Neuronal stem cell (in vitro differentiated cells): Measurements from ENCODE around the gene PSME2.

Source experiments
- DNase-seq: peaks from one replicate; pipeline ENCODE4 v3.0.0-alpha.2; 2013; ENCODE audit warnings: low spot score
- H2AFZ ChIP-seq: one replicate; pipeline ENCODE4 v1.6.1; 2013; ENCODE audit warnings: mild to moderate bottlenecking, low read length, inconsistent platforms
- H2AK5ac ChIP-seq: 2 replicates; pipeline ENCODE4 v1.6.1; 2013; ENCODE audit warnings: low read depth, mild to moderate bottlenecking, inconsistent platforms, low read length, moderate library complexity, mixed read lengths
- H2BK120ac ChIP-seq: 2 replicates; pipeline ENCODE4 v1.6.1; 2013; ENCODE audit warnings: low read depth, mild to moderate bottlenecking, inconsistent platforms, low read length, moderate library complexity, mixed read lengths
- H2BK12ac ChIP-seq: one replicate; pipeline ENCODE4 v1.6.1; 2013; ENCODE audit warnings: low read length, inconsistent platforms
- H2BK15ac ChIP-seq: 2 replicates; pipeline ENCODE4 v1.6.1; 2013; ENCODE audit warnings: mild to moderate bottlenecking, low read length, inconsistent platforms, mixed read lengths
- H2BK5ac ChIP-seq: one replicate; pipeline ENCODE4 v1.6.1; 2013; ENCODE audit warnings: inconsistent platforms, mild to moderate bottlenecking, low read length, moderate library complexity
- H3K14ac ChIP-seq: one replicate; pipeline ENCODE4 v1.6.1; 2013; ENCODE audit warnings: low read length, inconsistent platforms
- H3K18ac ChIP-seq: 2 replicates; pipeline ENCODE4 v1.6.1; 2013; ENCODE audit warnings: low read length, inconsistent platforms
- H3K23ac ChIP-seq: 2 replicates; pipeline ENCODE4 v1.6.1; 2013; ENCODE audit warnings: low read depth, mild to moderate bottlenecking, mixed read lengths, low read length, inconsistent platforms; ENCODE audit not compliant: poor library complexity
- H3K27ac ChIP-seq: replicated peaks from 3 replicates; pipeline ENCODE4 v1.5.1; 2013; ENCODE audit warnings: low read length, inconsistent platforms
- H3K27me3 ChIP-seq, 3 experiments: 2 replicates each; pipeline ENCODE4 v1.6.1; 2013; ENCODE audit warnings: low read length in 3 of 3, mild to moderate bottlenecking in 2 of 3, inconsistent platforms in 1 of 3, low read depth in 1 of 3, mixed read lengths in 1 of 3, moderate library complexity in 1 of 3; ENCODE audit not compliant: control insufficient read depth in 3 of 3, insufficient read depth in 3 of 3
- H3K36me3 ChIP-seq, 2 donors: replicated peaks in 1 of 2; 2 replicates each; pipeline ENCODE4 v1.6.1; 2013; ENCODE audit warnings: low read length in 2 of 2; ENCODE audit not compliant: control insufficient read depth in 2 of 2, insufficient read depth in 2 of 2
- H3K4ac ChIP-seq: 2 replicates; pipeline ENCODE4 v1.6.1; 2013; ENCODE audit warnings: inconsistent platforms, mild to moderate bottlenecking, low read length, moderate library complexity
- H3K4me1 ChIP-seq, 2 donors: 1 replicate in 1 of 2; 2 replicates in 1 of 2; pipeline ENCODE4 v1.6.1; 2013; ENCODE audit warnings: low read length in 2 of 2, low read depth in 1 of 2; ENCODE audit not compliant: control insufficient read depth in 2 of 2, insufficient read depth in 1 of 2
- H3K4me2 ChIP-seq: one replicate; pipeline ENCODE4 v1.6.1; 2013; ENCODE audit warnings: mild to moderate bottlenecking, low read length, inconsistent platforms; ENCODE audit not compliant: insufficient read depth, poor library complexity, severe bottlenecking
- H3K4me3 ChIP-seq, 2 donors: 2 replicates each; pipeline ENCODE4 v1.5.1; 2013; ENCODE audit warnings: low read length in 2 of 2, mild to moderate bottlenecking in 2 of 2, inconsistent platforms in 1 of 2, moderate library complexity in 1 of 2
- H3K79me1 ChIP-seq: one replicate; pipeline ENCODE4 v1.6.1; 2013; ENCODE audit warnings: low read depth, mild to moderate bottlenecking, inconsistent platforms, low read length, moderate library complexity
- H3K9ac ChIP-seq: one replicate; pipeline ENCODE4 v1.6.1; 2013; ENCODE audit warnings: mild to moderate bottlenecking, low read depth, low read length, inconsistent platforms; ENCODE audit not compliant: poor library complexity
- H3K9me3 ChIP-seq, 2 donors: replicated peaks in 1 of 2; 2 replicates each; pipeline versions ENCODE3 to v1.6.1; 2013; ENCODE audit warnings: low read length in 2 of 2, mild to moderate bottlenecking in 2 of 2, inconsistent platforms in 1 of 2, low read depth in 1 of 2, mixed read lengths in 1 of 2, moderate library complexity in 1 of 2; ENCODE audit not compliant: control insufficient read depth in 2 of 2, insufficient read depth in 1 of 2
- H4K8ac ChIP-seq: one replicate; pipeline ENCODE4 v1.6.1; 2013; ENCODE audit warnings: low read depth, mild to moderate bottlenecking, inconsistent platforms, low read length, moderate library complexity
- H4K91ac ChIP-seq: one replicate; pipeline ENCODE4 v1.6.1; 2013; ENCODE audit warnings: low read length, low read depth, mild to moderate bottlenecking, inconsistent platforms; ENCODE audit not compliant: poor library complexity
- WGBS, 2 donors: extraction: QIAGEN DNeasy Blood & Tissue Kit; methylation state at CpG; one replicate each; pipeline ENCODE4 v1.1.7; 2013; ENCODE audit warnings: missing lambda C conversion rate in 2 of 2, mixed read lengths in 1 of 2; ENCODE audit not compliant: insufficient read length in 2 of 2, insufficient replicate concordance in 1 of 2; ENCODE audit errors: extremely low coverage in 2 of 2; 5-methylcytosine and 5-hydroxymethylcytosine counted together

The PSME2 gene

GRCh38 chr14:24179294-24179960, 33.0 kb upstream of the PSME2 start:
- H4K8ac ChIP-seq = no peak overlapping the region
- no peaks in the 10 kb centered on the region for H3K27me3 ChIP-seq
- H2BK120ac ChIP-seq = no peak overlapping the region
- H3K36me3 ChIP-seq = peaks cover 71 to 73% of the 10 kb centered on the region in 2 donors
- H3K9me3 ChIP-seq = no peaks in the 10 kb centered on the region
- no peak overlapping the region for H2AFZ ChIP-seq
- H3K4me1 ChIP-seq = no peaks in the 10 kb centered on the region
- no peak overlapping the region for H2BK15ac ChIP-seq
- H3K4me2 ChIP-seq = no peak overlapping the region
- no peak overlapping the region for H3K9ac ChIP-seq
- DNase-seq = no peak
- H3K27ac ChIP-seq = no peak overlapping the region
- no peak overlapping the region for H3K23ac ChIP-seq
- H2BK5ac ChIP-seq = peak overlapping the region; percentile 66
- no peak overlapping the region for H2BK12ac ChIP-seq
- H4K91ac ChIP-seq = no peak overlapping the region
- H3K79me1 ChIP-seq = peaks cover 5% of the 10 kb centered on the region
- H3K4me3 ChIP-seq = no peak overlapping the region
- no peak overlapping the region for H2AK5ac ChIP-seq
- no peak overlapping the region for H3K14ac ChIP-seq
- H3K18ac ChIP-seq = no peak overlapping the region
- WGBS, 2 donors = no CpG with 5 or more reads among the region's 14 CpGs
- H3K4ac ChIP-seq = no peak overlapping the region

GRCh38 chr14:24178399-24179178, 32.2 kb upstream of the PSME2 start:
- no peak overlapping the region for H4K8ac ChIP-seq
- no peak overlapping the region for H3K14ac ChIP-seq
- no peaks in the 10 kb centered on the region for H3K4me1 ChIP-seq
- peak overlapping the region; percentile 66 for H2BK5ac ChIP-seq
- no peak overlapping the region for H4K91ac ChIP-seq
- no CpG with 5 or more reads among the region's 12 CpGs for WGBS, 2 donors
- peaks cover 5% of the 10 kb centered on the region for H3K79me1 ChIP-seq
- no peak overlapping the region for H2BK12ac ChIP-seq
- no peak overlapping the region for H2BK15ac ChIP-seq
- H3K9me3 ChIP-seq = no peaks in the 10 kb centered on the region
- DNase-seq = no peak
- H2AK5ac ChIP-seq = no peak overlapping the region
- H3K27me3 ChIP-seq = no peaks in the 10 kb centered on the region
- peak overlapping the region; percentile 43 for H3K23ac ChIP-seq
- no peak overlapping the region for H3K9ac ChIP-seq
- no peak overlapping the region for H2BK120ac ChIP-seq
- no peak overlapping the region for H3K27ac ChIP-seq
- H3K4me3 ChIP-seq = no peak overlapping the region
- H3K4me2 ChIP-seq = no peak overlapping the region
- no peak overlapping the region for H3K18ac ChIP-seq
- H3K4ac ChIP-seq = no peak overlapping the region
- peaks cover 65 to 69% of the 10 kb centered on the region in 2 donors for H3K36me3 ChIP-seq
- no peak overlapping the region for H2AFZ ChIP-seq

GRCh38 chr14:24177891-24178290, 31.5 kb upstream of the PSME2 start:
- H2AK5ac ChIP-seq = no peak overlapping the region
- no peak overlapping the region for H3K14ac ChIP-seq
- no CpG with 5 or more reads among the region's 14 CpGs for WGBS, 2 donors
- no peaks in the 10 kb centered on the region for H3K9me3 ChIP-seq
- H3K4me2 ChIP-seq = no peak overlapping the region
- no peaks in the 10 kb centered on the region for H3K27me3 ChIP-seq
- H3K4ac ChIP-seq = no peak overlapping the region
- H3K4me3 ChIP-seq = no peak overlapping the region
- no peak overlapping the region for H3K23ac ChIP-seq
- H4K91ac ChIP-seq = no peak overlapping the region
- H2BK12ac ChIP-seq = no peak overlapping the region
- peaks cover 6% of the 10 kb centered on the region for H3K79me1 ChIP-seq
- no peak for DNase-seq
- no peak overlapping the region for H2BK15ac ChIP-seq
- H3K36me3 ChIP-seq = peaks cover 58 to 70% of the 10 kb centered on the region in 2 donors
- no peak overlapping the region for H2BK120ac ChIP-seq
- no peak overlapping the region for H3K9ac ChIP-seq
- H4K8ac ChIP-seq = peak overlapping the region; percentile 17
- no peak overlapping the region for H3K27ac ChIP-seq
- H2AFZ ChIP-seq = no peak overlapping the region
- peaks cover 0 to 3% of the 10 kb centered on the region in 2 donors for H3K4me1 ChIP-seq
- H2BK5ac ChIP-seq = peak overlapping the region; percentile 39
- no peak overlapping the region for H3K18ac ChIP-seq

- H3K23ac ChIP-seq = no peak overlapping the region
- H3K27me3 ChIP-seq = no peaks in the 10 kb centered on the region
- H2BK12ac ChIP-seq = no peak overlapping the region
- H3K9me3 ChIP-seq = no peaks in the 10 kb centered on the region
- H3K36me3 ChIP-seq = peaks cover 51 to 64% of the 10 kb centered on the region in 2 donors
- H3K79me1 ChIP-seq = peaks cover 11% of the 10 kb centered on the region
- no peak overlapping the region for H3K4me3 ChIP-seq
- H2AK5ac ChIP-seq = no peak overlapping the region
- no peak overlapping the region for H3K14ac ChIP-seq
- H4K91ac ChIP-seq = no peak overlapping the region
- H4K8ac ChIP-seq = no peak overlapping the region
- H3K4me2 ChIP-seq = no peak overlapping the region
- no peak overlapping the region for H3K9ac ChIP-seq
- H3K18ac ChIP-seq = no peak overlapping the region
- no peak overlapping the region for H2BK120ac ChIP-seq
- H2BK5ac ChIP-seq = peak overlapping the region; percentile 39
- no peak overlapping the region for H3K4ac ChIP-seq
- H2AFZ ChIP-seq = no peak overlapping the region
- no peak overlapping the region for H2BK15ac ChIP-seq
- peaks cover 0 to 7% of the 10 kb centered on the region in 2 donors for H3K4me1 ChIP-seq
- H3K27ac ChIP-seq = no peak overlapping the region
- no CpG with 5 or more reads among the region's 12 CpGs for WGBS, 2 donors
- no peak for DNase-seq
Measured at GRCh38 chr14:24177041-24177825, 30.8 kb upstream of the PSME2 start.
